Measurements from ENCODE around the gene ROBO1. TPM values are rescaled to one million over a fixed set of nuclear protein-coding genes. Genes with fewer than 3 reads are reported as not detected.

The ROBO1 gene
- total RNA-seq, 1 experiment from 2014 or later, result 67.6 TPM

- no peak for TF ChIP-seq CTCF (conservative IDR thresholded peaks at IDR 0.05; ENCODE audit: low read depth, low read length)
- TF ChIP-seq EZH2 (IDR thresholded peaks at IDR 0.05; ENCODE audit: borderline replicate concordance, low read depth, low read length, poor library complexity, severe bottlenecking), result no peak
- Histone ChIP-seq H3K27ac (ENCODE audit: low read depth, low read length, poor library complexity, severe bottlenecking) (no peak overlapping the region), H3K36me3 (ENCODE audit: insufficient read depth, low read length, poor library complexity, severe bottlenecking) (no peaks in the 10 kb centered on the region), H3K4me1 (ENCODE audit: insufficient read depth, low read length, poor library complexity, severe bottlenecking) (peaks cover 20% of the 10 kb centered on the region), H3K9me3 (ENCODE audit: low read depth, low read length, poor library complexity, severe bottlenecking) (no peaks in the 10 kb centered on the region), H3K27me3 (replicated peaks; ENCODE audit: insufficient read depth, low read depth, low read length, poor library complexity) (no peaks in the 10 kb centered on the region), H3K4me3 (ENCODE audit: low read depth, low read length, poor library complexity, severe bottlenecking) (no peak overlapping the region)
- BruUV-seq (replicated peaks), result no TSS peak
- CTCF ChIA-PET, result no interaction called here
- DNase-seq (ENCODE audit: low spot score), result no peak
- intact Hi-C loops (cut with micrococcal nuclease; ENCODE audit: unreplicated experiment), result no loop called here
- POLR2A ChIA-PET (ENCODE audit: low non-redundant PET), result interaction anchor here (0.7 kb wide), 1 partner anchor 683 kb away, joined by 3 read pairs; no protein-coding TSS in a partner anchor
These were observed 740.2 kb downstream of the ROBO1 start for GRCh38 chr3:79027593-79027992.

- no TSS peak for BruUV-seq (replicated peaks)
- H3K4me3 ChIP-seq (ENCODE audit: low read depth, low read length, poor library complexity, severe bottlenecking), result peak overlapping the region; percentile 91
- intact Hi-C loops (cut with micrococcal nuclease; ENCODE audit: unreplicated experiment), result loop anchor here (5.0 kb wide), 4 partner anchors 43 to 358 kb away; no protein-coding TSS in a partner anchor
These were observed 747.9 kb downstream of the ROBO1 start for GRCh38 chr3:79019924-79020173.

GRCh38 chr3:79019137-79019923 lies 748.5 kb downstream of the ROBO1 start:
- POLR2A ChIA-PET (ENCODE audit: low non-redundant PET), result interaction anchor here (0.6 to 0.7 kb wide), 3 partner anchors 28 to 407 kb away, joined by 3 read pairs; no protein-coding TSS in a partner anchor
- CTCF ChIA-PET, result interaction anchor here (0.6 to 1.0 kb wide), 2 partner anchors 31 to 344 kb away, joined by 3 to 5 read pairs; no protein-coding TSS in a partner anchor
- no peaks in the 10 kb centered on the region for H3K36me3 ChIP-seq (ENCODE audit: insufficient read depth, low read length, poor library complexity, severe bottlenecking)
- intact Hi-C loops (cut with micrococcal nuclease; ENCODE audit: unreplicated experiment), result loop anchor here (5.0 kb wide), 4 partner anchors 42 to 357 kb away; no protein-coding TSS in a partner anchor
- H3K27me3 ChIP-seq (replicated peaks; ENCODE audit: insufficient read depth, low read depth, low read length, poor library complexity), result no peaks in the 10 kb centered on the region
- peak; percentile 96 for DNase-seq (ENCODE audit: low spot score)
- peaks cover 29% of the 10 kb centered on the region for H3K4me1 ChIP-seq (ENCODE audit: insufficient read depth, low read length, poor library complexity, severe bottlenecking)
- H3K4me3 ChIP-seq (ENCODE audit: low read depth, low read length, poor library complexity, severe bottlenecking), result peak overlapping the region; percentile 91
- no peak for TF ChIP-seq CTCF (conservative IDR thresholded peaks at IDR 0.05; ENCODE audit: low read depth, low read length)
- TF ChIP-seq EZH2 (IDR thresholded peaks at IDR 0.05; ENCODE audit: borderline replicate concordance, low read depth, low read length, poor library complexity, severe bottlenecking), result no peak
- BruUV-seq (replicated peaks), result no TSS peak
- peak overlapping the region; percentile 99 for H3K27ac ChIP-seq (ENCODE audit: low read depth, low read length, poor library complexity, severe bottlenecking)
- H3K9me3 ChIP-seq (ENCODE audit: low read depth, low read length, poor library complexity, severe bottlenecking), result no peaks in the 10 kb centered on the region

More at GRCh38 chr3:79019924-79020173, 747.9 kb downstream of the ROBO1 start:
- no peak for TF ChIP-seq EZH2 (IDR thresholded peaks at IDR 0.05; ENCODE audit: borderline replicate concordance, low read depth, low read length, poor library complexity, severe bottlenecking)
- TF ChIP-seq CTCF (conservative IDR thresholded peaks at IDR 0.05; ENCODE audit: low read depth, low read length), result no peak
- DNase-seq (ENCODE audit: low spot score), result no peak
- Histone ChIP-seq H3K27me3 (replicated peaks; ENCODE audit: insufficient read depth, low read depth, low read length, poor library complexity) (no peaks in the 10 kb centered on the region), H3K9me3 (ENCODE audit: low read depth, low read length, poor library complexity, severe bottlenecking) (no peaks in the 10 kb centered on the region), H3K27ac (ENCODE audit: low read depth, low read length, poor library complexity, severe bottlenecking) (peak overlapping the region; percentile 99), H3K36me3 (ENCODE audit: insufficient read depth, low read length, poor library complexity, severe bottlenecking) (no peaks in the 10 kb centered on the region), H3K4me1 (ENCODE audit: insufficient read depth, low read length, poor library complexity, severe bottlenecking) (peaks cover 24% of the 10 kb centered on the region)
- POLR2A ChIA-PET (ENCODE audit: low non-redundant PET), result interaction anchor here (0.6 kb wide), 1 partner anchor 373 kb away, joined by 3 read pairs; no protein-coding TSS in a partner anchor
- CTCF ChIA-PET, result no interaction called here

All from A673 (cell line).